ENCODE measurements around the gene MPPED2.

DNA sequence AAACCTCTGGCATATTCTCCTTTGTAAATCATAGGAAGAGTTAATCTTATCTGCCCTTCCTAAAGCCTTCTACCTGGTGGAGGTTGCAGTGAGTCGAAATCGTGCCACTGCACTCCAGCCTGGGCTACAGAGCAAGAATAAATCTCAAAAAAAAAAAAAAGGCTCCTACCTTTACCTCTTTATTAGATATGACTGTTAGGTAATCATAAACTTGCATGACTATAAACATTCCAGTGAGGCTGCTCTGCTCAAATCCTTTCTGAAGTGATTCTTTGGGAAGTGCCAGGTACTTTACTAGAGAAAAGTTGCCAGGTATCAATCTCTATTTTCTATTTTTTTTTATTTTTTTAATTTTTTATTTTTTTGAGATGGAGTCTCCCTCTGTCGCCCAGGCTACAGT lies 59.6 kb downstream of the MPPED2 start:
- TF ChIP-seq, protein P1, sequence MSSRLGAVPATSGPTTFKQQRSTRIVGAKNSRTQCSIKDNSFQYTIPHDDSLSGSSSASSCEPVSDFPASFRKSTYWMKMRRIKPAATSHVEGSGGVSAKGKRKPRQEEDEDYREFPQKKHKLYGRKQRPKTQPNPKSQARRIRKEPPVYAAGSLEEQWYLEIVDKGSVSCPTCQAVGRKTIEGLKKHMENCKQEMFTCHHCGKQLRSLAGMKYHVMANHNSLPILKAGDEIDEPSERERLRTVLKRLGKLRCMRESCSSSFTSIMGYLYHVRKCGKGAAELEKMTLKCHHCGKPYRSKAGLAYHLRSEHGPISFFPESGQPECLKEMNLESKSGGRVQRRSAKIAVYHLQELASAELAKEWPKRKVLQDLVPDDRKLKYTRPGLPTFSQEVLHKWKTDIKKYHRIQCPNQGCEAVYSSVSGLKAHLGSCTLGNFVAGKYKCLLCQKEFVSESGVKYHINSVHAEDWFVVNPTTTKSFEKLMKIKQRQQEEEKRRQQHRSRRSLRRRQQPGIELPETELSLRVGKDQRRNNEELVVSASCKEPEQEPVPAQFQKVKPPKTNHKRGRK (CRISPR knock-in tag; IDR thresholded peaks at IDR 0.05; ENCODE audit: borderline replicate concordance) = no peak
- TF ChIP-seq TP53 (CRISPR knock-in tag; IDR thresholded peaks at IDR 0.05) = no peak
- TF ChIP-seq, protein P2, sequence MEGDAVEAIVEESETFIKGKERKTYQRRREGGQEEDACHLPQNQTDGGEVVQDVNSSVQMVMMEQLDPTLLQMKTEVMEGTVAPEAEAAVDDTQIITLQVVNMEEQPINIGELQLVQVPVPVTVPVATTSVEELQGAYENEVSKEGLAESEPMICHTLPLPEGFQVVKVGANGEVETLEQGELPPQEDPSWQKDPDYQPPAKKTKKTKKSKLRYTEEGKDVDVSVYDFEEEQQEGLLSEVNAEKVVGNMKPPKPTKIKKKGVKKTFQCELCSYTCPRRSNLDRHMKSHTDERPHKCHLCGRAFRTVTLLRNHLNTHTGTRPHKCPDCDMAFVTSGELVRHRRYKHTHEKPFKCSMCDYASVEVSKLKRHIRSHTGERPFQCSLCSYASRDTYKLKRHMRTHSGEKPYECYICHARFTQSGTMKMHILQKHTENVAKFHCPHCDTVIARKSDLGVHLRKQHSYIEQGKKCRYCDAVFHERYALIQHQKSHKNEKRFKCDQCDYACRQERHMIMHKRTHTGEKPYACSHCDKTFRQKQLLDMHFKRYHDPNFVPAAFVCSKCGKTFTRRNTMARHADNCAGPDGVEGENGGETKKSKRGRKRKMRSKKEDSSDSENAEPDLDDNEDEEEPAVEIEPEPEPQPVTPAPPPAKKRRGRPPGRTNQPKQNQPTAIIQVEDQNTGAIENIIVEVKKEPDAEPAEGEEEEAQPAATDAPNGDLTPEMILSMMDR (IDR thresholded peaks at IDR 0.05) = no peak
- TF ChIP-seq NR3C1 (CRISPR knock-in tag; conservative IDR thresholded peaks at IDR 0.05; ENCODE audit: low read depth) = no peak
- TF ChIP-seq, protein P3, sequence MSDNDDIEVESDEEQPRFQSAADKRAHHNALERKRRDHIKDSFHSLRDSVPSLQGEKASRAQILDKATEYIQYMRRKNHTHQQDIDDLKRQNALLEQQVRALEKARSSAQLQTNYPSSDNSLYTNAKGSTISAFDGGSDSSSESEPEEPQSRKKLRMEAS (CRISPR knock-in tag; IDR thresholded peaks at IDR 0.05) = no peak
- no peak for TF ChIP-seq ESRRA (CRISPR knock-in tag; IDR thresholded peaks at IDR 0.05; ENCODE audit: borderline replicate concordance)
- no peak for TF ChIP-seq ZBTB21 (CRISPR knock-in tag; IDR thresholded peaks at IDR 0.05; ENCODE audit: borderline replicate concordance)
- no peak for TF ChIP-seq ZNF317 (CRISPR knock-in tag; IDR thresholded peaks at IDR 0.05; ENCODE audit: borderline replicate concordance, low read depth)
- TF ChIP-seq, protein P4, sequence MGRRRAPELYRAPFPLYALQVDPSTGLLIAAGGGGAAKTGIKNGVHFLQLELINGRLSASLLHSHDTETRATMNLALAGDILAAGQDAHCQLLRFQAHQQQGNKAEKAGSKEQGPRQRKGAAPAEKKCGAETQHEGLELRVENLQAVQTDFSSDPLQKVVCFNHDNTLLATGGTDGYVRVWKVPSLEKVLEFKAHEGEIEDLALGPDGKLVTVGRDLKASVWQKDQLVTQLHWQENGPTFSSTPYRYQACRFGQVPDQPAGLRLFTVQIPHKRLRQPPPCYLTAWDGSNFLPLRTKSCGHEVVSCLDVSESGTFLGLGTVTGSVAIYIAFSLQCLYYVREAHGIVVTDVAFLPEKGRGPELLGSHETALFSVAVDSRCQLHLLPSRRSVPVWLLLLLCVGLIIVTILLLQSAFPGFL (CRISPR knock-in tag; IDR thresholded peaks at IDR 0.05; ENCODE audit: borderline replicate concordance) = no peak
- no peak for TF ChIP-seq ZNF416 (CRISPR knock-in tag; IDR thresholded peaks at IDR 0.05)
- TF ChIP-seq, protein P5, sequence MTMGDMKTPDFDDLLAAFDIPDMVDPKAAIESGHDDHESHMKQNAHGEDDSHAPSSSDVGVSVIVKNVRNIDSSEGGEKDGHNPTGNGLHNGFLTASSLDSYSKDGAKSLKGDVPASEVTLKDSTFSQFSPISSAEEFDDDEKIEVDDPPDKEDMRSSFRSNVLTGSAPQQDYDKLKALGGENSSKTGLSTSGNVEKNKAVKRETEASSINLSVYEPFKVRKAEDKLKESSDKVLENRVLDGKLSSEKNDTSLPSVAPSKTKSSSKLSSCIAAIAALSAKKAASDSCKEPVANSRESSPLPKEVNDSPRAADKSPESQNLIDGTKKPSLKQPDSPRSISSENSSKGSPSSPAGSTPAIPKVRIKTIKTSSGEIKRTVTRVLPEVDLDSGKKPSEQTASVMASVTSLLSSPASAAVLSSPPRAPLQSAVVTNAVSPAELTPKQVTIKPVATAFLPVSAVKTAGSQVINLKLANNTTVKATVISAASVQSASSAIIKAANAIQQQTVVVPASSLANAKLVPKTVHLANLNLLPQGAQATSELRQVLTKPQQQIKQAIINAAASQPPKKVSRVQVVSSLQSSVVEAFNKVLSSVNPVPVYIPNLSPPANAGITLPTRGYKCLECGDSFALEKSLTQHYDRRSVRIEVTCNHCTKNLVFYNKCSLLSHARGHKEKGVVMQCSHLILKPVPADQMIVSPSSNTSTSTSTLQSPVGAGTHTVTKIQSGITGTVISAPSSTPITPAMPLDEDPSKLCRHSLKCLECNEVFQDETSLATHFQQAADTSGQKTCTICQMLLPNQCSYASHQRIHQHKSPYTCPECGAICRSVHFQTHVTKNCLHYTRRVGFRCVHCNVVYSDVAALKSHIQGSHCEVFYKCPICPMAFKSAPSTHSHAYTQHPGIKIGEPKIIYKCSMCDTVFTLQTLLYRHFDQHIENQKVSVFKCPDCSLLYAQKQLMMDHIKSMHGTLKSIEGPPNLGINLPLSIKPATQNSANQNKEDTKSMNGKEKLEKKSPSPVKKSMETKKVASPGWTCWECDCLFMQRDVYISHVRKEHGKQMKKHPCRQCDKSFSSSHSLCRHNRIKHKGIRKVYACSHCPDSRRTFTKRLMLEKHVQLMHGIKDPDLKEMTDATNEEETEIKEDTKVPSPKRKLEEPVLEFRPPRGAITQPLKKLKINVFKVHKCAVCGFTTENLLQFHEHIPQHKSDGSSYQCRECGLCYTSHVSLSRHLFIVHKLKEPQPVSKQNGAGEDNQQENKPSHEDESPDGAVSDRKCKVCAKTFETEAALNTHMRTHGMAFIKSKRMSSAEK (CRISPR knock-in tag; IDR thresholded peaks at IDR 0.05; ENCODE audit: borderline replicate concordance) = no peak
- TF ChIP-seq, protein P6, sequence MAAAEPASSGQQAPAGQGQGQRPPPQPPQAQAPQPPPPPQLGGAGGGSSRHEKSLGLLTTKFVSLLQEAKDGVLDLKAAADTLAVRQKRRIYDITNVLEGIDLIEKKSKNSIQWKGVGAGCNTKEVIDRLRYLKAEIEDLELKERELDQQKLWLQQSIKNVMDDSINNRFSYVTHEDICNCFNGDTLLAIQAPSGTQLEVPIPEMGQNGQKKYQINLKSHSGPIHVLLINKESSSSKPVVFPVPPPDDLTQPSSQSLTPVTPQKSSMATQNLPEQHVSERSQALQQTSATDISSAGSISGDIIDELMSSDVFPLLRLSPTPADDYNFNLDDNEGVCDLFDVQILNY (CRISPR knock-in tag; IDR thresholded peaks at IDR 0.05) = no peak
- TF ChIP-seq FOXJ3 (CRISPR knock-in tag; IDR thresholded peaks at IDR 0.05; ENCODE audit: borderline replicate concordance) = no peak
